OCI-M2 (cell line): ENCODE measurements around the gene KRTAP22-1.

ENCODE experiments used
- DNase-seq: peaks from one replicate; lab custom pipeline; 2025; ENCODE audit not compliant: unreplicated experiment; lab: John Stamatoyannopoulos, UW

The KRTAP22-1 gene

GRCh38 chr21:30623362-30623761 lies 22.5 kb downstream of the KRTAP22-1 start:
- DNase-seq, result no peak

- no peak for DNase-seq
Measured at GRCh38 chr21:30625449-30626165, 24.7 kb downstream of the KRTAP22-1 start.

GRCh38 chr21:30628109-30628508 lies 27.2 kb downstream of the KRTAP22-1 start:
- no peak for DNase-seq

GRCh38 chr21:30629200-30629599 lies 28.3 kb downstream of the KRTAP22-1 start:
- DNase-seq, result no peak

GRCh38 chr21:30634906-30635305 lies 34.0 kb downstream of the KRTAP22-1 start, which contains the start of gene KRTAP20-2:
Gene KRTAP20-2 (plus strand): TSS chr21:30635206. CDS start chr21:30635264, 58 bp downstream.
- DNase-seq, result no peak

- no peak for DNase-seq
Measured at GRCh38 chr21:30638686-30639085, 37.8 kb downstream of the KRTAP22-1 start.

- DNase-seq, result no peak
Measured at GRCh38 chr21:30642564-30642963, 41.7 kb downstream of the KRTAP22-1 start, which contains the start of gene KRTAP20-3. Gene KRTAP20-3 (plus strand): TSS chr21:30642864.

- no peak for DNase-seq
Measured at GRCh38 chr21:30646904-30647414, 46.1 kb downstream of the KRTAP22-1 start.
